ENCODE measurements around the gene TP53. TPM values are rescaled to one million over a fixed set of nuclear protein-coding genes. Genes with fewer than 3 reads are reported as not detected.
A peak's percentile ranks its signal among the peaks of the same experiment; 100 is the strongest.

TP53 gene
- total and polyA plus RNA-seq, 2 donors, result 17.9 to 31.8 TPM

DNA sequence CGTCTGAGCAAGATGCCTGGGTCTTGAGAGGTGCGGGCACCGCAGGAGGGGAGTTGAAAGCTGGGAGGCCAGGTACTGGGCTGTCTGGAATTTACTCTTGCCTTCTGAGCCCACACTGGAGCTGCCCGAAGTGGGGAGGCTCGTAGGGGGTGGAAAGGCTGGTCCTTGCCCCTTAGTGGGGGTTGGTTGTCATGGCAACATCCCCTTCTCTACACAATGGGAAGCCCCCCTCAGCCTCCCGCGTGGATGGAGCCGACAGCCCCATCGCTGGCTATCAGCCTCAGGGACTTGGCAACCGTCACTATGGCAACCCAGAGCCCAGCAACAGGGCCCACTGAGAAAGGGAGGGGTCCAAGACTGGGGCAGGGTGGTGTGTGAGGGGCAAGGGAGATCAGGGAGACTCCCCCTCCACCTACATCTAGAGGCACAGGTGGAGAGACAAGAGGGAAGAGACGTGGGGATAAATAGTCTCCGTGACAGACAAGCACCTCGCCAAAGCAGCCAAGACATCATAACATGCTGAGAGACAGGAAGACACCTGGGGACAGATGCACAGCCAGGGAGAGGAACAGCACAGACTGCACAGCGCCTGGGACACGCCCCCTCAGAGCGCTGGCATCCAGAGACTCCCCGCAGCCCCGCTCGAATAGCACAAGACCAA lies 25.0 kb upstream of the TP53 start:
- DNase-seq (ENCODE audit: extremely low spot score), result no peak
- no peak overlapping the region for H3K27ac ChIP-seq (ENCODE audit: low read depth)
- 11% methylated on average over 19 of the region's 19 CpGs for WGBS
- H3K36me3 ChIP-seq (ENCODE audit: insufficient read depth), result no peaks in the 10 kb centered on the region
- no peaks in the 10 kb centered on the region for H3K4me1 ChIP-seq (ENCODE audit: insufficient read depth)
- no peak overlapping the region for H3K4me3 ChIP-seq (ENCODE audit: low read depth, low read length)

DNA sequence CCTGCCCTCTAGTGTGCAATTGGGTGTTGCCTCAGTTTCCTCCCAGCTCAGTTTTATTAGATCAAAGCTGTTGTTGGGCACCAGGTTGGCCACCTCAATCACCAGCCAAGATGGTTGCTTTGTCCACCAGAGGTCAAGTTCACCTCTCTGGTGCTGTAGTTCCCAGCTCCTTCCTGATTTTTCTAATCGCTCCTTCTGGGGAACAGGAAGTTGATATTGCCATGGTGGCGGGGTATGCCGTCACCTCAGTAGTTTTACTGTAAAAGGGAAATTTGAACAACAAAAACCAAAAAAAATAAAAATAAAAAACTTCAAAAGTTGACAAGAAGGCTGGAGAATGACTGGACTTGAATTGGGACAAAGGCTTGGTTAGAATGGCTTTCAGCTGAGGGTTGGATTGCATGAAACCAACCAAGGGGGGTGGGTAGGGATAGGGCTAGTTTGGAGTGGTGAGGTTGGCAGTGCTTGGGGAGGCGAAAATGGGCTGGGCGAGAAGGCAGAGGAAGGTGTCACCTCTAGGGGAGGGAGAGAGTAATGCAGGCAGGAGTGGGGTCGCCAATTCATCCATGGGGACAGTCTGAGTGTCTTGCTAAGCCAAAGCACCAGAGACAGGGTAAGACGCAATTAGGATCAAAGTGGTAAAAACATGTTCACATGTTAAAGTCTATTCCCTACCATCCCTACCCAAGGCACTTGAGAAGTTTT lies 23.9 kb upstream of the TP53 start:
- no peaks in the 10 kb centered on the region for H3K36me3 ChIP-seq (ENCODE audit: insufficient read depth)
- no peak for DNase-seq (ENCODE audit: extremely low spot score)
- no peak overlapping the region for H3K4me3 ChIP-seq (ENCODE audit: low read depth, low read length)
- H3K27ac ChIP-seq (ENCODE audit: low read depth), result no peak overlapping the region
- WGBS, result 83% methylated on average over 7 of the region's 7 CpGs
- no peaks in the 10 kb centered on the region for H3K4me1 ChIP-seq (ENCODE audit: insufficient read depth)

DNA sequence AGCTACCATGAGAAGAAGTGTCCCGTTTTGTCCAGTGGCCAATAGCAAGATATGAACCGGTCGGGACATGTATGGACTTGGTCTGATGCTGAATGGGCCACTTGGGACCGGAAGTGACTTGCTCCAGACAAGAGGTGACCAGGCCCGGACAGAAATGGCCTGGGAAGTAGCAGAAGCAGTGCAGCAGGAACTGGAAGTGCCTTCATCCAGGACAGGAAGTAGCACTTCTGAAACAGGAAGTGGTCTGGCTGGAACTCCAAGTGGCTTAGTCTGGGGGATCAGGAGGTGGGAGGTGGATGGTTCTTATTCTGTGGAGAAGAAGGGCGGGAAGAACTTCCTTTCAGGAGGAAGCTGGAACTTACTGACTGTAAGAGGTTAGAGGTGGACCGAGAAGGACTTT lies 23.0 kb upstream of the TP53 start:
- DNase-seq (ENCODE audit: extremely low spot score), result no peak
- no peaks in the 10 kb centered on the region for H3K4me1 ChIP-seq (ENCODE audit: insufficient read depth)
- H3K4me3 ChIP-seq (ENCODE audit: low read depth, low read length), result no peak overlapping the region
- 87% methylated on average over 7 of the region's 7 CpGs for WGBS
- H3K36me3 ChIP-seq (ENCODE audit: insufficient read depth), result no peaks in the 10 kb centered on the region
- H3K27ac ChIP-seq (ENCODE audit: low read depth), result no peak overlapping the region

DNA sequence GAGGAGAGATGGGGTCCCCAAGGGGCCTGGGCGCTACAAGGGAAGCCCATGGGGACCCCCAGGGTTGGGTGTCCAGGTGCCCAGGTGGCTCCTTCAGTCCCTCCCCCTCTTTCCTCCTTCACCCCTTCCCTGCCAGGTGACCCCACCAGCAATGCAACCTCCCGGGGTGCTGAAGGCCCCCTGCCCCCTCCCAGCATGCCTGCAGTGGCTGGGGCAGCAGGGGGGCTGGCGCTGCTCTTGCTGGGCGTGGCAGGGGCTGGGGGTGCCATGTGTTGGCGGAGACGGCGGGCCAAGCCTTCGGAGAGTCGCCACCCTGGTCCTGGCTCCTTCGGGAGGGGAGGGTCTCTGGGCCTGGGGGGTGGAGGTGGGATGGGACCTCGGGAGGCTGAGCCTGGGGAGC lies 21.7 kb upstream of the TP53 start:
- Histone ChIP-seq H3K27ac (ENCODE audit: low read depth) (no peak overlapping the region), H3K4me3 (ENCODE audit: low read depth, low read length) (no peak overlapping the region), H3K36me3 (ENCODE audit: insufficient read depth) (no peaks in the 10 kb centered on the region), H3K4me1 (ENCODE audit: insufficient read depth) (no peaks in the 10 kb centered on the region)
- WGBS, result 88% methylated on average over 11 of the region's 11 CpGs
- DNase-seq (ENCODE audit: extremely low spot score), result no peak

DNA sequence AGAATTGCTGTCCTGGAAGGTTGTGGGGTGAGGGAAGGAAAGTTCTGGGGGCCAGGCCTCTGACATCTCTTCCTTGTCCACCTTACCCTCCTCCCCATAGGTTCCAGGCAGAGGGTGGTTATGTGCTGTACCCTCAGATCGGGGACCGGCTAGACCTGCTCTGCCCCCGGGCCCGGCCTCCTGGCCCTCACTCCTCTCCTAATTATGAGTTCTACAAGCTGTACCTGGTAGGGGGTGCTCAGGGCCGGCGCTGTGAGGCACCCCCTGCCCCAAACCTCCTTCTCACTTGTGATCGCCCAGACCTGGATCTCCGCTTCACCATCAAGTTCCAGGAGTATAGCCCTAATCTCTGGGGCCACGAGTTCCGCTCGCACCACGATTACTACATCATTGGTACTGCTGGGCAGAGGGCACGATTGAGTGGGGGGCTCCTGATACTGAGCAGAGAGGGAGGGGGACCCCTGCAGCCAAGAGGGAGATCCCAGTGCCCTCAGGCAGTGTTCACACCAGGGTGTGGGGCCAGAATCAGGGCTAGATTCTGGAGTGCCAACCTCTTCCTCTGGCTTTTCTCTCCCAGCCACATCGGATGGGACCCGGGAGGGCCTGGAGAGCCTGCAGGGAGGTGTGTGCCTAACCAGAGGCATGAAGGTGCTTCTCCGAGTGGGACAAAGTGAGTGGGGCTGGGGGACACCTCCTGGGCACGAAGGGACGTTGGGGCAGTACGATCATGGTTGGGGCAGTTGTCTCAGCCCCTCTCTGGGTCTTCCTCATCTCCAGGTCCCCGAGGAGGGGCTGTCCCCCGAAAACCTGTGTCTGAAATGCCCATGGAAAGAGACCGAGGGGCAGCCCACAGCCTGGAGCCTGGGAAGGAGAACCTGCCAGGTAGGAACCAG lies 20.8 kb upstream of the TP53 start:
- DNase-seq (ENCODE audit: extremely low spot score), result no peak

DNA sequence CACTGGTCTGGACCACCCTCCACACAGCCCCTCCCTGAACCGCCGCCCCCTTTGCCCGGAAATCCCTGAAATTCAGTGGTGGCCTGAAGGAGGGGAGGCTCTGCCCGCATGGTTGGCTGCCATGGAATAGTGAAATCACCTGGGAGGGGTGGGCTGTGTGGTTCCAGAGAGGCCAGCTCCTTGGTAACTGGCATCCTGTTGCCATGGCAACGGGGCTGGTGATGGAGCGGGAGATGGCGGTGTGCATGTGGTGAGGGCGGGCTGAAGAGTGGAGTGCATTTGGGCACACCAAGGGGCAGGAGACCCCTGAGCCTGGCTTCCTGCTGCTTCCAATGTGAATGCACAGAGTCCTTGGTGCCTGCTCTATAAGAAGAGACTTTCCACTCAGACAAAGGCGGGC lies 20.2 kb upstream of the TP53 start:
- no peak for DNase-seq (ENCODE audit: extremely low spot score)
- H3K27ac ChIP-seq (ENCODE audit: low read depth), result no peak overlapping the region
- 88% methylated on average over 9 of the region's 9 CpGs for WGBS
- no peaks in the 10 kb centered on the region for H3K36me3 ChIP-seq (ENCODE audit: insufficient read depth)
- no peaks in the 10 kb centered on the region for H3K4me1 ChIP-seq (ENCODE audit: insufficient read depth)
- no peak overlapping the region for H3K4me3 ChIP-seq (ENCODE audit: low read depth, low read length)

More for the DNA sequence above, 20.8 kb upstream of the TP53 start:
- no peak overlapping the region for H3K27ac ChIP-seq (ENCODE audit: low read depth)
- H3K36me3 ChIP-seq (ENCODE audit: insufficient read depth), result no peaks in the 10 kb centered on the region
- WGBS, result 89% methylated on average over 22 of the region's 22 CpGs
- H3K4me3 ChIP-seq (ENCODE audit: low read depth, low read length), result no peak overlapping the region
- H3K4me1 ChIP-seq (ENCODE audit: insufficient read depth), result no peaks in the 10 kb centered on the region

DNA sequence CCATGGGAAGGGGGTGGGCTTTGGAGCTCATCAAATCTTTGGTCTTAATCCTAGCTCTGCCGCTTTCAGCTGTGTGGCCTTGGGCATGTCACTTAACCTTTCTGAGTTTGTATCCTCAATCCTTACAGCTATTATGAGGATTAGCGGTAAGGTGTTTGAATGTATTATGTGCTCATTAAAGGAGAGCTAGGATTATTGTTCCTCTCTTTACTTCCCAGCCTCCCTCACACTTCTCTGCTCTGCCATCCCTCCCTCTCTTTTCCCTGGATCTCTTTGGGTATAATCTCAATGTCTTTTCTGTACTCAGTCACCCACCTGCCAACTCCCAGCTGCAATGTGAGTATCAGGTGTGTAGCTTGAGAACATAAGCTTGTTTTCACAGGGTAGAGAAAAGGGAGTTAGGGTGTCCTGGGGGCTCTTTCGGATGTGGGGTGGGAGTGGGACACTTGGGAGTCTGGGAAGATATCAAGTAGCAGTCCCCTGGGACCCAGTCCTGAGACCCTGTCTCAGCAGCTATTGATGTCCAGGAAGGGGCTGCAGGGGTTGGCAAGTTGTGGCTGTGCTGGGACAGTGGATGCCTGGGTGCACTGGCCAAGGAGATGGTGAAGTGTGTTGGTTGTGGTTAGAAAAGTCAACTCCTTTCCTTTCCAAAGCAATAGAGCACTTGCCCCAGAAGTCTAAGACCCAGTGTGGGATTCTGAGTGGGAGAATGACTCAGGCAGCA lies 19.5 kb upstream of the TP53 start:
- Histone ChIP-seq H3K4me1 (ENCODE audit: insufficient read depth) (no peaks in the 10 kb centered on the region), H3K4me3 (ENCODE audit: low read depth, low read length) (no peak overlapping the region), H3K27ac (ENCODE audit: low read depth) (no peak overlapping the region), H3K36me3 (ENCODE audit: insufficient read depth) (no peaks in the 10 kb centered on the region)
- DNase-seq (ENCODE audit: extremely low spot score), result no peak
- WGBS, result 93% methylated on average over 3 of the region's 3 CpGs

DNA sequence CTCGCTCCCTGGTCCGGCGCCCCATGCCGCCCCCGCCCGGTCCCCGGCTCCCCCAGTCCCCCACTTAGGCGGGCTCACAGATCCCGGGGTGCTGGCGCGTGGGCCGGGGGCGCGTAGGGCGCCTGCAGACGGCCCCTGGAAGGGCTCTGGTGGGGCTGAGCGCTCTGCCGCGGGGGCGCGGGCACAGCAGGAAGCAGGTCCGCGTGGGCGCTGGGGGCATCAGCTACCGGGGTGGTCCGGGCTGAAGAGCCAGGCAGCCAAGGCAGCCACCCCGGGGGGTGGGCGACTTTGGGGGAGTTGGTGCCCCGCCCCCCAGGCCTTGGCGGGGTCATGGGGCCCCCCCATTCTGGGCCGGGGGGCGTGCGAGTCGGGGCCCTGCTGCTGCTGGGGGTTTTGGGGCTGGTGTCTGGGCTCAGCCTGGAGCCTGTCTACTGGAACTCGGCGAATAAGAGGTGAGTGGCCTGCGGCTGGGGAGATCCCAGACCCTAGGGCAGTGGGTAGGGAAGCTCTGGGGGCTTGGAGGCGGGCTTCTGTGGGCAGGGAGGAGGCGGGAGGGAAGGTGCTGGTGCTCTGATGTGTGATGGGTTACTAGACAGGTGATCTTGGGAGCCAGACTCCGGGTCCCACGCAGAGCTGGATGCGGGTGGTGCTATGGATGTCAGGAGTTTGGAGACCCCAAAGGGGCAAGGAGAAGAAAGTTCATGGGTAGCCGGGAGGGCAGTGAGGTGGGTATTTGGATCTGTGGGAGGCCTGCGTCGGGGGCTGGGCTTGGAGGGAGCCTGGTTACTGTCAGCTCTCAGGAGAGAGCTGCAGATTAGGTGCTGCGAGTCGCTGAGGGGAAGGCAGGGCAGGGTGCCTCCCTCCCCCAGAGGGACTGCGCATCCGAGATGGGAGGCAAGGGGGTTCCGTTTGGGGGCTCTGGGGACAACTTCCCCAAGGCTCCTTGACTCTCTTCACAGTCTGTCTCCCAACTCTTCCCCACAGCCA lies 18.3 kb upstream of the TP53 start:
- Histone ChIP-seq H3K27ac (ENCODE audit: low read depth) (no peak overlapping the region), H3K4me3 (ENCODE audit: low read depth, low read length) (peak overlapping the region; percentile 21), H3K36me3 (ENCODE audit: insufficient read depth) (no peaks in the 10 kb centered on the region), H3K4me1 (ENCODE audit: insufficient read depth) (no peaks in the 10 kb centered on the region)
- WGBS, result 4% methylated on average over 50 of the region's 50 CpGs
- DNase-seq (ENCODE audit: extremely low spot score), result no peak

DNA sequence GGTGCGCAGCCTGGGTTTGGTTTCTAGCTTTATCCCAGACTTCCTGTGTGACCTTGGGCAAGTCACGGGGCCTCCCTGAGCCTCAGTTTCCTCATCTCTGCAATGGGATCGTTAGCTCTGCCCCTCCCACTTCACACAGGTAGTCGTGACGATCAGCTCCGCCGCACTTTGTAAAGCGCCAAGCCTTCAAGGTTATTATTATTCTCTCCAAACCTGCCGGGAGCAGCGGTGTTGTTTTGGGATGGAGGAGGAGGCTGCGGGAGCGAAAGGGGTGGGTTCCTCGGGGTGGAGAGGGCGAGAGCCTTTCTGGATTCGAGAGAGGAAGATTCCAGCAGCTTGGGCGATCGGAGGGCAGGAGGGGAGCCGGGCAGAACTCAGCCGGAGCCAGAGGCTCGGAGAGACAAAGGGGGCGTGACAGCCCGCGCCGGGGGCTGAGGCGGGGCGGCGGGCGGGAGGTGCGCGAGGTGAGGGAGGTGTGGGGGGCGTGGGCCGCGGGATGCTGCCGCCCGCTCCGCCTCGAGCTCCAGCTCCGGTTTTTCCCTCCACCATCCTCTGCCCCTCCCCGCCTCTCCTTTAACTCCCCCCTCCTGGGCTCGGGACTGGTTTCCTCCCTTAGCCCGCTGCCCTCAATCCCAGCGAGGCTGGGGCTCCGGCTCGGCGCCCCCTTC lies 17.4 kb upstream of the TP53 start, which contains the start of gene EFNB3:
Gene EFNB3 (plus strand): TSS at position 602 of the 668 bp plus-strand sequence. CDS start 397 bp downstream, outside the sequence.
- Histone ChIP-seq H3K4me1 (ENCODE audit: insufficient read depth) (no peaks in the 10 kb centered on the region), H3K36me3 (ENCODE audit: insufficient read depth) (no peaks in the 10 kb centered on the region), H3K27ac (ENCODE audit: low read depth) (no peak within 1 kb of the TSS), H3K4me3 (ENCODE audit: low read depth, low read length) (peak within 1 kb of the TSS; percentile 21)
- no peak for DNase-seq (ENCODE audit: extremely low spot score)
- 2% methylated on average over 45 of the region's 45 CpGs for WGBS

DNA sequence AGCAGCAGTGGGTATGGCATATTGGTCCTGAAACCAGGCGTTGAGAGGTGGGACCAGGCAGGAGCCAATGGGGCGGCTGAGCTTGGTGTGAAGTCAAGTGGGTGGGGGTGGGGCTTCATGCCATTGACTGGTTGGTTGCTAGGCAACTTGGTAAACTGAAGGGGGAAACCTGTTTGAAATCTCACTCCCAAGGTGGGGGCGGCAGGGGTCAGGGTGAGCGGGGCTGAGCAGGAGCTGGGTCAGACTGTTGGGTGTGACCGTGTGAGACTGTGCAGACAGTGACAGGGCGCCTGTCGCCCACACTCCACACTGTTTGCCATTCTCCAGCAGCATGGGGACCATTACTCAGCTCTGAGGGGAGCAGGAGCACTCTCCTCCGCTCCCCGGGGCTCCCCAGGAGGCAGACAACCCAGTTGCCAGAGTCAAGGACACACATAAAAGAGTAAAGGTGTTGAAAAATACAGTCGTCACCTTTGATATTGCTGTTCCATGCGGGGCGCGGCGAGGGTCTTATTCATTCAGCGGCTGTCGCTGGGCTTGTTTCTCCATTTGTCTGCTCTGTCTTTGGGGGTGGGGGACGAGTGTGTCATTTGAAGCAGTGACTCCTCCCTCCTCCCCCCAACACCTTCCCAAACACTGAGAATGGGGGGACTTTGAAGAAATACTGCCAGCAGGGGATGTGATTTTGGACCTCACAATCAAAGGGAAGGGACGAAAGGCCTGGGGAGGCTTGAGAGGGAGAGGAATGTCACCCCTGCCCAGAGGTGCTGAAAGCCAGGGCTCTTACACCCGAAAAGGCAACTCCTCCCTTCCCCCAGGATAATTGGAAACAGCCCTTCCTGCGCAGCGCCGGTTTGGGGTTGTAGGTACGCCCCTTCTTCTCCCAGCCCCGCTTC lies 16.5 kb upstream of the TP53 start:
- Histone ChIP-seq H3K27ac (ENCODE audit: low read depth) (no peak overlapping the region), H3K4me3 (ENCODE audit: low read depth, low read length) (no peak overlapping the region), H3K4me1 (ENCODE audit: insufficient read depth) (no peaks in the 10 kb centered on the region), H3K36me3 (ENCODE audit: insufficient read depth) (no peaks in the 10 kb centered on the region)
- 31% methylated on average over 24 of the region's 24 CpGs for WGBS
- DNase-seq (ENCODE audit: extremely low spot score), result no peak

DNA sequence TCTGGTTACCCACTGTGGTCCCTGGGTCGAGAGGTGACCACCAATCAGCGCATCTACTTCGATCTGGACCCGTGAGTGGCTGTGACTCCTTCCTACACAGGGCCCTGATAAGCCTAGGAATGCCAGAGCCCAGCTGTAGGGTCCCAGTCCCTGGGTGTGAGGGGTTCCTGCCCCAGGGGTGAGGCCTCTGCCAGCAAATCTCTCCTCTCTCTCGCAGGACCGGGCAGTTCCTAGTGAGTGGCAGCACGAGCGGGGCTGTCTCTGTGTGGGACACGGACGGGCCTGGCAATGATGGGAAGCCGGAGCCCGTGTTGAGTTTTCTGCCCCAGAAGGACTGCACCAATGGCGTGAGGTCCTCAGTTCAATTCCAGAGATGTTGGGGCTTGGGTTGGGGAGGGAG lies 15.5 kb upstream of the TP53 start:
- WGBS, result 92% methylated on average over 13 of the region's 13 CpGs
- Histone ChIP-seq H3K4me3 (ENCODE audit: low read depth, low read length) (no peak overlapping the region), H3K27ac (ENCODE audit: low read depth) (no peak overlapping the region), H3K36me3 (ENCODE audit: insufficient read depth) (no peaks in the 10 kb centered on the region), H3K4me1 (ENCODE audit: insufficient read depth) (no peaks in the 10 kb centered on the region)
- DNase-seq (ENCODE audit: extremely low spot score), result no peak
